RPMI7951 (cell line): ENCODE results near the gene PIK3C2G. TPM values are rescaled to one million over a fixed set of nuclear protein-coding genes. Genes with fewer than 3 reads are reported as not detected.

Source experiments
- total RNA-seq: library from RNA; depleted of rRNA; stranded (reverse); fragments of >200 nt; shearing (Covaris generic); gene quantifications from 2 replicates; pipeline ENCODE4 v1.2.3, GENCODE V29; 2014; rRNA removed

Gene PIK3C2G
- total RNA-seq, 1 experiment from 2014 or later = not detected

Other genes starting within 250 kb of the PIK3C2G start
- gene RERGL, start 171.3 kb upstream of the PIK3C2G start, total RNA-seq = not detected in 2 replicates